HPDE6-E6E7 (cell line): ENCODE measurements around the gene CACNA1C.

Experiments used
- DNase-seq: peaks from one replicate; pipeline ENCODE4 v3.0.0; 2011; ENCODE audit warnings: missing footprints; ENCODE audit errors: extremely low spot score

CACNA1C gene

DNA sequence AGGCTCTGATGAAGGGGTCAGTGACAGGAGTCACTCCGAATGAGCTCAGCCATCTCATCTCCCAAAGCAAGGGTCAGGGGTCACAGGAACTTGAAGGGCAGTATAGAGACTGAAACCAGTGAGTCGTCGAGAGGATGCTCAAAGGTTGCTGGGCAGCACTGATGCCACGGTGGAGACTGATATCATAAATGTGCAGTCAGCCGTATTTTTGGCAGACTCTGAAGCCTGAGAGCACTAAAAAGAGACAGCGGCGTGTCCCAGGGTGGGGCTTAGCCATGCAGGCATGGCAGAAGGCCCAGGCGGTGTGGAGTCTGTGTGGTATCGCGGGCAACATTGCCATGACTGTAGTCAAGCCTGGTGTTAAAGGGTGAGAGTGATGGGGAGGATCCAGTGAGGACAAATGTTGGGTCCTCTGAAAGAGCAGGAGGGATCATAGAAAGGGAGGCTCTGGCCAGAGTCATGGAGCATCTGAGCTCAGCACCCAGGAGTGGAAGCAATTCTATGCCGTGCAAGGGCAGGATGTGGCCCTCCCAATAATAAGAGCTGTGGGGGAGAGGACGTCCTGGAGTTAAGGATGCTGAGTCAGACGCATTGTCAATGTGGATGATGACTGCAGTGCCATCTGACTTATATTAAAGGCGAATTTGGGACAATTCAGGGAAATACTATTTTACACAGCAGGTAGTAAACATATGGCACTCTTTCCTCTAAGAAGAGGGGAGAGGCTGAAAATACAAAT is 500.8 kb downstream of the CACNA1C start:
- no peak for DNase-seq

DNA sequence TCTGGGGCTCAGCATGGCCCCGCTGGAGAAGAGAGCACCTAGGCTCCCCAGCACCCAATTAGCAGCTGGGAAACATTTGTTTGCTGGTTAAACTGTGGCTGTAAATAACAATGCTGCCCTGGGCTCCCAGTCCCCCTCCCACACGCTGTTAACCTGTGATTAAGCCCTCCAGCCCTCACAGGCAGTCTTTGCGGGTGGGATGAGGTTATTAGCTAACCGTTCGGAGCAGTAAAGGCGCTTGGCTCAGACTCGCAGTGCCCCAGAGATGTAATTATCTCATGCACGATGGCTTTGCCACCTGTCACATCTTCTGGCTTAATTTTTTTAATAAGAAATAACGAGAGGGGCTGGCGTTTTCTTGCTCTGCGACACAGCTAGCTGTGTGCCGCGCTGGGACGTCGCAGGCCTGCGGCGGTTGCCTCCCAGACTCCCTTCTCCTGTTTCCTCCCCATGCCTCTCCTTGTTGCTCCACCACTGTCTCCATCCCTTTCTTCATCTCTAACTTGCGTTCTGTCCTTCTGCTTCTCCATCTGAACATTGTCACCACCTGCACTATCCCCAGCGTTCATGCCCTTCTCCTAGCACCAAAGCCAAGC is 502.8 kb downstream of the CACNA1C start:
- no peak for DNase-seq

DNA sequence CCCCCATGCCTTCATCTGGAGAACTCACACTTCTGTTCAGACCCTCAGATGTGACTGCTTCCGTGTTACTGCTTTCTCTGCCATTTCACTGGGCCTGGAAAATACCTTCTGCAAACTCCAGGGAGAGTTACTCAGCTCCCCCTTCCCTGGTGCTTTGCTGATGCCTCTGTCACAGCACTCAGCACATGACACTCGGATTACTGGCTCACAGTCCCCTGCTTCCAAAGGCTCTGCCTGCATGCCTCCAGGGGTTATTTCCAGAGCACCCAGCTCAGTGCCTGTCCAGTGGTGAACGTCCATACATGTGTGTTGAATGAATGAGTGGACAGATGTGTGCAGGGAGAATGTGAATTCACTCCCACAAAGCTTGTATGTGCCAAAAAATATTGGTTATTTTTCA is 504.8 kb downstream of the CACNA1C start:
- no peak for DNase-seq

DNA sequence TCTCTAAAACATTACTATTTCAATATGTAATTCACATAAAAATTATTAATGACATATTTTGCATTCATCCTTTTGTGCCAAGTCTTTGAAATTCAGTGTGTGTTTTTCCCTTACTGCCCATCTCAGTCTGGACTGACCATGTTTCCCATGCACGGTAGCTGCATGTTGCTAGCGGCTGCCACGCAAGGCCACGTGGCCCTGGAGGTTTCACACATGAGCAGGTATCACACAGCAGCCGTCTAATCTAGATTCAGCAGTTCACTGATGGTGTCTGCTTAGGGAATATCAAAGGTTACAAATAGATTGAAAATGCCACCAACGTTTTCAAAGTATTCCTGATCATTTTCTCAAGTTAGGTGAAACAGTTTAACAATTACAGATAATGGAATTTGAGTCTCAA is 507.1 kb downstream of the CACNA1C start:
- DNase-seq: no peak

DNA sequence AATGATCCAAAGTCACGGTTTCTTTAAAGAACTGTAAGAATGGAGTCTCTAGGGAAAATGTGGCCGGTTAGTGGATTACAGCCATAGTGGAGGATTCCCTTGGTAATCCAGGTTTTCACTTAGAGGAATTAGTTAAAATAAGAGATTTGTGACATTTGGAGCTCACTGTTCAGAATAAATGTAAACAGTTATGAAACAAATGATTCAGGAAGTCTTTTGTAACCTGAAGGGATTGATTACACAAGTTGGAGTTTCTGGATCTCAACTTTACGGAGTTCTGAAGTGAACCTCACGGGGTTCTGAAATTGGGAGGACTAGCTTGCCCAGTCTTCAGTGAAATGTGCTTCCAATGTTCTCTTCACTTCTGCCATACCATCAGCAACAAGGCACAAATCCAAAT is 507.6 kb downstream of the CACNA1C start:
- no peak for DNase-seq

DNA sequence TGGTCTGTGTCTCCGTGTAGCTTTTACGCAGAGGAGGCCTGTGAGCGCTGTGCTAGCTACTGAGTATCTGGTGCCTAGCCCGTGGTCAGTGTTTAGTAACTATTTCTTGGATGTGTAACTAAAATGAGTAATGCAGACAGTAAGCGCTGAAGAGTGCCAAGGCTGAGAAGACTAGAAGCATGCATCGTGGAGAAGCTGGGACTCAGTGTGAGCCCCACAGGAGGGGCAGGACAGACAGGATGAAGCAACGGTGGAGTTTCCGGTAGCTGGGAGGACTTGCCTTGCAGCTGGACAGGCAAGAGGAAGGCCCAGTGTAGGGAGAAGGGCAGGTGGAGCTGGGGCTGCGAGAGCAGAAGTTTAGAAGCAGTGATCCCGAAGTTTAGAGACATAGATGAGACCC is 508.6 kb downstream of the CACNA1C start:
- no peak for DNase-seq

DNA sequence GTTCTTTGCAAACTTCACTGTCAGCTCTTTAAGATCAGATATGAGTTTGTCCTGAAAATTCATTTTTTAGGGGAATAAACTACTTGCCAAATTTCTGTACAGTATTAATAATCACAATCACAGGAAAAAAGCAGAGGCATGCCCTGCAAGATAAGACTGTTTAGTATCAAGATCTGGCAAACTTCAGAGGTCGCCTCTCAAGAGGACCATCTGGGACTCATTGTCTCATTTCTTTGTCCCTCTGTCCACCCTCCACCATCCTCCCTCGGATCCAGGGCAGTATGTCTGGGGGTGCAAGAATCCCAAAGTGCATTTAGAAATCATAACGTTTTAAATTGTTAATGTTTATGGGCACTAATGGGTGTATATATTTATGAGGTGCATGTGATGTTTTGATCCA is 509.6 kb downstream of the CACNA1C start:
- DNase-seq: no peak

DNA sequence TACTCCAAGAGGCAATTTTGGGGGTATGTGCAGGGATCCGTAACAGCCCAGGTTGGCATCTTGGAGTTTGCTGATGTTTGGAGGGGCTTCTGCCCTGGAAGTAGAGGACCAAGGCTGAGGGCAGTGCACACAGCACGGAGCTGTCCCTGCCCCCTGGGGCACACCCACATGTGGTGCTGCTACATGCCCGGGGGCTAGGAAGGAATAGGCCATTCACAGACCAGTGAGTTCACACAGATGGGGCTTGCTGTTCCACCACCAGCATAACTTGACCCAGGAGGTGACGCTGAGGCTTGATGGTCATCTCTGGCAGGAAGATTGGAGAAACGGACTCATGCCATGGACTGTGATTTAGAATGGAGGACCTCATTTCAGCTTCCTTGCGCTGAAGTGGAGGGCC is 510.9 kb downstream of the CACNA1C start:
- no peak for DNase-seq

DNA sequence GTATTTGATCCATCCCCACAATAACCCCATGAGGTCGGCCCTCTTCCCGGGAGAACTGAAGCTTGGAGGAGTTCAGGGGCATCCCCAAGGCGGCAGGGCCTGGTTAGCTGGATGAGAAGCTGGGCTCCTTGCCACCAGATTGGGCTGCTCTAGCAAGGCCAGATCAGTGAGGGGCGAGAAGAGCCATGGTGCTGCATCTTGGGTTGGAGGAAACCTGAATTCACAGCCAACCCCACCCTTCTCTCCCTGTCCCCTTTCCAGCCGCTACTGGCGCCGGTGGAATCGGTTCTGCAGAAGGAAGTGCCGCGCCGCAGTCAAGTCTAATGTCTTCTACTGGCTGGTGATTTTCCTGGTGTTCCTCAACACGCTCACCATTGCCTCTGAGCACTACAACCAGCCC is 513.4 kb downstream of the CACNA1C start:
- no peak for DNase-seq

DNA sequence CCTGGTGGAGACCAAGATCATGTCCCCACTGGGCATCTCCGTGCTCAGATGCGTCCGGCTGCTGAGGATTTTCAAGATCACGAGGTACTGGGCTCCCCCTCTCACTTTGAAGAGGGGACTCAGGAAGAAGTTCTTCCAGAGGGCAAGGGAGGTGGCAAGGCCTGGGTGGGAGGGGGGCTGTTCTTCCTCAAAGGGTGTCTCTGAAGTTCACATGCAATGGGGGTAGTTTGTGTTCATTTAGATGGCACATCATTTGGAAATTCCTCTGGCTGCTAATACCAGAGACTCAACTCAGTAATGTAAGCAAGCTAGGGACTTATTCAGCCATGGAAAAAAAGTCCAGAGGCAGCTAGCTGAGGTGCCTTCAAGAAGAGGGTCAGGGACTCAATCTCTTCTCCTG is 514.9 kb downstream of the CACNA1C start:
- DNase-seq: no peak

DNA sequence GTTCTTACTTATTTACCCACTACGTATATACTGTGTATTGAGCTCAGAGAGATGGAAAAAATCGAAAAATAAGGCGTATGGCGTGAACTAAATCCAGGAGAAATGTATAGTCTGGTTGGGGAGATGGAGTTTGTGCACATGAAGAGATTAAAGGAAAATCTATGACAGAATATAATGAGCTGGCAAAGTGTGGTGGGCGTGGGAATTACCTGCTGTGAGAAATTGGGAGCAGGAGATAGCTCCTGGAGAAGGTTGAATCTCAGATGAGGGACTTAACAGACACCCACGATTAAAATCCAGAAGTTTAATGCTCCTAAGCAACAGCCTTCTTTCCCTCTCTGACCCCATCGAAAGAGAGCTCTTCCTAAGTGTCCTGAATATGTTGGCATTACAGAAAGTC is 517.8 kb downstream of the CACNA1C start:
- DNase-seq: no peak

DNA sequence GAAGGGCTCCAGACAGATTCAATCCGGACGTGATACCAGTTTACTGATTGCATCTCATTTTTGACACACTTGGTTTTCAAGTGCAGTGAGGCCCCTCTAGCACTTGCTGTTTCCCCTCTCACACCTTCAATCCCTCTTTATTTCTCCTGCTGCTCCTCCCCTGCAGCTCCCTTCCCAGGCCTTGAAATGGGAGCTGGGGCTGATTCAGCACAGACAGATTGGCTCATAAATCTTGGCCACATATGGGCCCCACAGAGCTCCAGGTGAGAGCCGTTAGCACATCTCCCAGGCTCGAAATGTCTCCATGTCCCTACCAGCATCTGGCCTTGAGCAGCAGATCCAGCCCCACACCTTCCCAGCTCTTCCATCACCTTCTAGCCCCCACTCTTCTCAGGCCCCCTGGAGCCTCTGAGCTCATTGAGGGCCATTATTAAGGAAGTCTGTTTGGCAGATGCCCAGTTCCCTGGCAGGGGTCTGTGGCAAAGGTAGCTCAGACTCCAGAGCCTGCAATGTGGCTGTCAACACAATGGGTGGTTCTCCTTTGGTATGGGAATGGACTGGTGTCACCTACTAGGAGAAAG is 521.7 kb downstream of the CACNA1C start:
- no peak for DNase-seq

DNA sequence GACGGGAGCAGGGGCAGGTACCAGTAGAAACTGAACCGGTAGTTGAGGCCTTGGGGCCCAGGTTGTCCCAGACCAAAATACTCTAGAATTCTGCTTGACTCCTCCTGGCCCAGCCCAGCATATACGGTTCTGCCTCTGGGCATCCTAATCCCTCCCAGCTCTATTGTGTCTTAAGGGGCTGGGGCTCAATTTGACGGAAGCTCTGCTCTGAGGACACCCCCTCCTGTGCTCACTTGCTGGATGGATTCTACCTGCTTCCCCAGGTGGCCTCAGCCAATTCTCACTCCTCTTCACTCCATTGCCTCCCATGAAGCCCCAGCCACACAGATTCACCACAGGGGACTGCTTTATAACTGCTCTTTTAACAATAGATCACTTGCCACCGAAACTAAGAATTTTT is 522.5 kb downstream of the CACNA1C start:
- DNase-seq: no peak

DNA sequence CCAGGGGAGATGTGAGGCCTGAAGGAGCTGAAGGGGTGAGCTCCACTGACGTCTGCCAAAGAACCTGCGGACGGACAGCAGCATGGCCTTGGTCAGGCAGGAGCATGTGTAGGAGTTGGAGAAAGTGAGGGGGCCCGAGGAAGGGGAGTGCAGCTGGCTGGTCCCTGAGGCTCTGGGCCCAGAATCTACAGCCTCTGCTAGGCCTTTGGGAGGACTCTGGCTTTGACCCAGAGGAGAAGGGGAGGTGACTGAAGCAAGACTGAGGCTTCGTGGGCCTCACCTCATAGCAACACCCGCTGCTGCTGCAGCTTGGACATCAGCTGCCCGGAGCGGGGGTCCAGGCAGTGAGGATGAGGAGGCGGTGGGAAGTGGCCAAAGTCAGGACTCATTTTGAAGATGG is 525.4 kb downstream of the CACNA1C start:
- no peak for DNase-seq

DNA sequence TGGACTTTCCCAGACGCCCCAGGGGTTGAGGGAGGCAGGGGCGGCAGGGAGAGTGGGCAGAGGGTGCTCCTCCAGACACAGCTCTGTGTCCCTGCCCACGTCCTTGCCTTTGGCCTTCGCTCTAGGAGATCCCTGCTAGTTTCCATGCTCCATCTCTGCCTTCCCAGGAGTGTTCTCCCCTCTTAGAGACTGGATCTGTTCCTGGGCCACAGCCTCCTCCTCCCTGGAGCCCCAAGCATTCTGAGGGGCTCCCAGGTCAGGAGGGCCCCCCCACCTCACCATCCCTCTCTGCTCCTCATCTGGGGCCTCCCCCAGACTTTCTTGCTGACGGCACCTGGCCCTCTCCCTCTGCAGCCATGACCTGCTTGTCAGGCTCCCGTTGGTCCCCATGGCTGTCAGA is 526.0 kb downstream of the CACNA1C start:
- no peak for DNase-seq

DNA sequence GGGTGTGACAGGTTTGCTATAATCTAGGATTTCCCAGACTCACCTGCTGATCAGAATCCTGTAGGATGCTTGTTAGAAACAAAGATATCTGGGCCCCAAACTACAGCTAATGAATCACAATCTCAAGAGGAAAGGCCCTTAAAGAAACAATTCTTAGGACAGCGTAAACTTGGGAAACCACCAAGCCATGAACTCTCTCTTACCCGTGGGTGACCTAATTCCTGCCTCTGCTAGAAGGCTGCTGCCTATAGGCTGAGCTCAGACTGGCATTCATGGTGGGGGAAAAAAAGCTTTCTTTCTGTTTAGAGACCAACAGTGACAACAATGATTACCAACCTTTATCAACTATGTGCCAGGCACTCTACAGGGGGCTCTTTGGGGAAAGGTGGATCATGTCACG is 528.0 kb downstream of the CACNA1C start:
- no peak for DNase-seq

DNA sequence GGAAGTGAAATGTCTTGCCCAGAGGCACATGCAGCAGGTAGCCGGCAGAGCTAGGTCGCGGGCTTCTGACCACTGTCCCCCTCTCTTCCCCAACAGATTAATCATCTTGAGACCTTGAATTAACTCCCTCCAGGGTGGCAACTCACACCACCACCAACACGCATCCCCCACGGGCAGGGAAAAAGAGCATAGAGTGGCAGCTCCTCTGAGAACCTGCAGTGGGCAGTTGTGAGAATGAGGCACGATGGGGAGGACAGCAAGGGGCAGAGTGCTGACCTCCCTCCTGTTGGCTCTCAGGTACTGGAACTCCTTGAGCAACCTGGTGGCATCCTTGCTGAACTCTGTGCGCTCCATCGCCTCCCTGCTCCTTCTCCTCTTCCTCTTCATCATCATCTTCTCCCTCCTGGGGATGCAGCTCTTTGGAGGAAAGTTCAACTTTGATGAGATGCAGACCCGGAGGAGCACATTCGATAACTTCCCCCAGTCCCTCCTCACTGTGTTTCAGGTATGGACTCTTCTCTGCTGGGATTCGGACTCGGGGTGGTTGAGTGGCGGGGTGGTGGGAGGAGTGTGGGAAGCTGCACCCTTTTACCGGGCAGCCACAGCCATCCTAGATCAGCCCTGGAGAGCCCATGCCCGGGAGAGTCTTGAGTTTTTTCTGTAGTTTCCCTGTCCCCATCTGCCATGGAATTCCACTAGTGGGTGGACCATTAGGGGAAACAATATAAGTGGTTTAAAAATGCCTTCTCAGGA is 528.7 kb downstream of the CACNA1C start:
- DNase-seq: no peak

DNA sequence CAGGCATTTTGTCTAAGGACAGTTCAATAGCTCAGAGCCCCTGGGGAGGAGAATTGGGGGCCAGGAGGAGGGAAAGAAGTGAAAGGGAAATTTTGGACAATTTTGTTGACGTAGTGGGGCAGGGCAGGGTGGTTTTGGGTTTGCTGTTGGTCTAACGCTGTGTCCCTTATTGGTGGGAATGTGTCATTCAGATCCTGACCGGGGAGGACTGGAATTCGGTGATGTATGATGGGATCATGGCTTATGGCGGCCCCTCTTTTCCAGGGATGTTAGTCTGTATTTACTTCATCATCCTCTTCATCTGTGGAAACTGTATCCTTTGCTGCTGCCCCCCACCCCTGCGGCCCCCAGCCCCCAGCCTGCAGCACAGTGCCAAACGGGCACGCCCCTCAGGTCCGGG is 529.8 kb downstream of the CACNA1C start:
- DNase-seq: no peak

DNA sequence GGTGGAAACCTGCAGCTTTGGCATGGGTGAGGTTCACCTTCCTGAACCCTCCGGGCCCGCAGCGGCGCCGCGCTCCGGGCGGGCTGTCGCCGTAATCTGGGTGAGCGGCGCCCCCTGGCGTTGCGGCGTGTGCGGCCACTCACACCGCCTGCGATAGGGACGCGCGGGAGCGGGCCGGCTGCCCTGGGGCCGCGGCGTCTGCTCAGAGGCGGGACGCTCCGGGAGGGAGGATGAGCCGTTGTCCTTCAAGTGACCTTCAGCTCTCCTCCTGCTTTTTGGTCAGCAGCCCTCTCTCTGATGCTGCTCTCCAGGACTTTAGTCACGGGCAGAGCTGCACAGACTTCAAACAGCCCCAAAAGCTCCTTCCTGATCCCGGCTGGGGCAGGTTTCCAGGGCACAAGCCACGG is 530.3 kb downstream of the CACNA1C start:
- peak; percentile 11 for DNase-seq

DNA sequence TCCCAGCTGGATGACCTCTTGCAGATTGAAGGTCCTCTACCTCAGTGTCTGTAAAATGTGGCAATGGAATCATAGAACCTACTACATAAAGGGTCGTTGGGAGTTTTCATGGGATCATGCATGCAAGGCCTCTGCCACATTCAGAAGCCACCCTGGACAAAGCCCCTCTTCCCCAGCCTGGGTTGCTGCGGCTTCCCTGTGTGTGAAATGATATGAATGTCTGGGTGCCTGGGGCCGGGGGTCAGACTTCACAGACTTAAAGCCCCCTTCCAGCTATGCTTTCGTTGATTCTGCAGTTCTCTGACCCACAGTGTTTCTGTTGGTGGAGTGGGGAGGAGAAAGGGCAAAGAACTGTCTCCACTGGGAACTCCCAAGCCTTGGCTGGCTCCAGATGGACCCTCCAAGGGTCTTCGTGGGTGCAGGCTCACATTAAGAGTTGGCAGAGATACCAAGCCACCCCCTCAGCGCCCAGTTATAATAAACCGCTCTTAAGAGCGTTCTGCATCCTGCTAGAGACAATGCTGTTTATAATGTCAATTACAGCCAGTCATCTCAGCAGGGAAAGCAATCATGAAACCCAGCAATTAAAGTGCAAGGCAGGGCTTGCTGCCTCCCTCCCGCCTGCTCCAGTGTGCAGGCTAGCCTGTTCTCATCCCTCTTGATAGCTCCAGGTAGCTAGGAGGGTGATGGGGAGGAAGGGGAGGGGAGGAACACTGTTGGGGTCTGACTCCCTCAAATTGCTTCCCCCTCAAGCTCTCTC is 531.0 kb downstream of the CACNA1C start:
- no peak for DNase-seq

DNA sequence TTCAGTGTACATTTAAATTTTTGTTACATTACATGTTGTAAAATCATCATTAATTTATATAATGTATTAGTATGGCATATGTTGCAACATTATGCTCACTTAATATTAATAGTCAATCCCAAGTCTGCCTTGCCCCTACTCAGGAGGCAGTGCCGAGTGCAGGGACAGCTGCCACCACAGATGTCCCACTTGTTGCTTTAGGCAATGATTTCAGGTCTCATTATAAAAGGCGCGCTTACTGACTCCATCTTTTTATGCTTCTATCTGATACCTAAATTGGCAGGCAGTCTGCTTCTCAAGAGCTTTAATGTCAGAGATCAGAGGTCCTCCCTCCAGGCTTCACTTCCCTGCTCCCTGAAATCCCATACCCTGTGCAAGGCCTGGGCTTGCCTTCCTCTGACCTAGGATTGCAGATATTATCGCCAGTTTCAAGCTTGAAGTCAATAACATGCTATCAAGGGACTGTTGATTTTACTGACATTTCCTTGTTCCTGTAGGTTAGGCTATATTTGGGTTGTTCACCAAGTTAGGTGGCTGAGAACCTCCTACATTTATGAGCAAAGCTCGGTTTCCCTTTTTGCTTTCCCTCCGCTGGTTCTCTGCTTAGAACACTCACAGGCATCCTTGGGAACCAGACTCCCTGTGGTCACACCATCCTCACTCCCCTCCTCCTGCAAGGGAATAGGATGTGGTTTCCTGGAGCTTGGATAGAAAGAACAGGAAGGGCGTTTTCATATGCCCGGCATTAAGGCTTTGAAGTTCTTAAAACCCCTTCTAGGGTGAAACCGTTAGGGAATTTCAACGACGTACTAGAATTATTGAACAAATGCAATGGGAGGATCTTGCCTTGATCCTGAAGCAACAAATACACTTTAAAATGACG is 533.6 kb downstream of the CACNA1C start:
- no peak for DNase-seq
